Large intestine (tissue), 1 donor: Measurements from ENCODE around the gene HSH2D. TPM values are rescaled to one million over a fixed set of nuclear protein-coding genes. Genes with fewer than 3 reads are reported as not detected.

Experiments
- polyA plus RNA-seq: library from polyadenylated mRNA; unstranded; fragments of 120-200 nt; gene quantifications from one replicate; pipeline ENCODE4 v1.2.1, GENCODE V29; 2013

Gene HSH2D
- polyA plus RNA-seq, 1 donor = 15.4 TPM

Other genes with a start within 250 kb of the HSH2D start
- 1.6 TPM for gene CYP4F2, start 245.6 kb upstream of the HSH2D start, polyA plus RNA-seq
- gene CYP4F11, start 209.2 kb upstream of the HSH2D start, polyA plus RNA-seq = 0.18 TPM
- gene OR10H4, start 194.7 kb upstream of the HSH2D start, polyA plus RNA-seq = not detected
- gene TPM4, start 67.2 kb upstream of the HSH2D start, polyA plus RNA-seq = 223 TPM
- gene RAB8A, start 31.8 kb upstream of the HSH2D start, polyA plus RNA-seq = 74.1 TPM
- gene CIB3, start 29.8 kb downstream of the HSH2D start, polyA plus RNA-seq = not detected
- gene FAM32A, start 41.7 kb downstream of the HSH2D start, polyA plus RNA-seq = 90.1 TPM
- gene AP1M1, start 54.2 kb downstream of the HSH2D start, polyA plus RNA-seq = 32.8 TPM
- gene KLF2, start 181.1 kb downstream of the HSH2D start, polyA plus RNA-seq = 21.7 TPM